GM19463 (cell line): ENCODE measurements around the gene PLSCR3.
A peak's percentile ranks its signal among the peaks of the same experiment; 100 is the strongest.

Experiments
- ATAC-seq: cut with Tn5 transposase; IDR thresholded peaks from one replicate; pipeline ENCODE4 v1.9.1; 2021; ENCODE audit warnings: mild to moderate bottlenecking, moderate library complexity; ENCODE audit not compliant: unreplicated experiment

Gene PLSCR3

DNA sequence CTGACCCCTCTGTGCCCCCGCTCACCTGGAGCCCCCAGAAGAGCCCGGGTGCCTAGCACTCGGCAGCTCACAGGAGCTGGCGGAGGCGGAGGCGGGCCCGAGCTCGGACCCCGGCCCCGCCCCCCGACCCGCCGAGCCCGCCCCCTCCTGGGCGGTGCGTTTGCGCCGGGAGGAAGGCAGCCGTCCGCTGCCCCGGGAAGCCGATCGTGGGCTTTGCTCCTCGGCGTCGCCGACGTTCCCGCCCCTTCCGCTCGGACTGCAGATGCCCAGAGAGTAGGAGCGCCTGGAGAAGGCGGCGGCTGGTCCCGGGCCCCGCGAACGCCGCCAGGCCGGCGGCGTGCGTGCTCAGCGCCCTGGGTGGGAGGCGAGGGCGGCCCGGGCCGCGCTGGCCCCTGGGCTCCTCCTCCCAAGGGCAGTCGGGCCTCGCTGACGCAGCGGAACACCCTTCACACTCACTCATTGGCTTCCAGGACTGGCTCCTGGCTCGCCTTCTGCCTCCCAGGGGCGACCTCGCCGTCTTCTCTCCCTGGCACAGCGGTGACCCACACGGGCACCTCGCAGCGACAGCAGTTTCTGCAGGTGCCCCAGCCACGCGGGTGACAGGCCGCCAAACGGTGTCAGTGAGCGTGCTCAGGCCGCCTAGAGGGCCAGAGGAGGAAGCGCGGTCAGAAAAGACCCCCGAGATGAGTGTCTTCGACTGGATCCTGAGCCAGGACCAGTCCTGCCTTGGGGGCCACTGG is at the start of gene PLSCR3:
Gene PLSCR3 (minus strand): TSS at position 74 of the 740 bp plus-strand sequence. CDS start 415 bp downstream, outside the sequence.
- peak; percentile 80 for ATAC-seq

GRCh38 chr17:7443499-7444485 is 49.5 kb upstream of the PLSCR3 start:
- no peak for ATAC-seq

DNA sequence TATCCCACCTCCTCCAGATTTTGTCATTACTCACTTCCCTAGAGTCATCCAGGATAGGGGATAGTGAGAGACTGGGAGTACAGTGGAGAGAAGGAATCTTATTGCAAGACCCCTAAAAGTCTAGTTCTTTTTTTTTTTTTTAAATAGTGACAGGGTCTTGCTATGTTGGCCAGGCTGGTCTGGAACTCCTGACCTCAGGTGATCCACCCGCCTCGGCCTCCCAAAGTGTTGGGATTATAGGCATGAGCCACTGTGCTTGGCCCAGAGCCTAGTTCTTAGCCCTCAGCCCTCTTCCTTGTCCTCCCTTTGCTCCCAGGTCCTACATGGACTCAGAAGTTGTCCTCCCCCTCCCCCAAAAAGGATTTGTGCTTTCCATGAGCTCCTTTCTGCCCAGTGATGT is 47.8 kb upstream of the PLSCR3 start:
- ATAC-seq = no peak

DNA sequence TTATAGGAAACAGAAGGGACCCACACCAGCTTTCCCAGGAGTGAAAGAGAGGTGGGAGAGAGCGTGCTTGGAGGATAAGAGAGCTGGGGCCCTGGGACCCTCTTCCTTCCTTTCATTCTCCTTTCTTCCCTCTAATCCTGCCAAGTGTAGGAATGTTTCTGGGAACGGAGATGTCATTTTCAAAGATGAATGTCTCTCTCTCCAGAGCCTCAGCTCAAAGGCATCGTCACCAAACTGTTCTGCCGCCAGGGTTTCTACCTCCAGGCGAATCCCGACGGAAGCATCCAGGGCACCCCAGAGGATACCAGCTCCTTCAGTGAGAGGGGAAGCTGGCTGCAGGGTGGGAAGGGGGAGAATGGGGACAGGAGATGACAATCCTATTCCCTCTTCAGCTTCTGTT is 46.9 kb upstream of the PLSCR3 start:
- no peak for ATAC-seq

- ATAC-seq = no peak
These were observed 46.5 kb upstream of the PLSCR3 start for GRCh38 chr17:7440834-7441195.

GRCh38 chr17:7440113-7440833 is 45.9 kb upstream of the PLSCR3 start:
- ATAC-seq = no peak

DNA sequence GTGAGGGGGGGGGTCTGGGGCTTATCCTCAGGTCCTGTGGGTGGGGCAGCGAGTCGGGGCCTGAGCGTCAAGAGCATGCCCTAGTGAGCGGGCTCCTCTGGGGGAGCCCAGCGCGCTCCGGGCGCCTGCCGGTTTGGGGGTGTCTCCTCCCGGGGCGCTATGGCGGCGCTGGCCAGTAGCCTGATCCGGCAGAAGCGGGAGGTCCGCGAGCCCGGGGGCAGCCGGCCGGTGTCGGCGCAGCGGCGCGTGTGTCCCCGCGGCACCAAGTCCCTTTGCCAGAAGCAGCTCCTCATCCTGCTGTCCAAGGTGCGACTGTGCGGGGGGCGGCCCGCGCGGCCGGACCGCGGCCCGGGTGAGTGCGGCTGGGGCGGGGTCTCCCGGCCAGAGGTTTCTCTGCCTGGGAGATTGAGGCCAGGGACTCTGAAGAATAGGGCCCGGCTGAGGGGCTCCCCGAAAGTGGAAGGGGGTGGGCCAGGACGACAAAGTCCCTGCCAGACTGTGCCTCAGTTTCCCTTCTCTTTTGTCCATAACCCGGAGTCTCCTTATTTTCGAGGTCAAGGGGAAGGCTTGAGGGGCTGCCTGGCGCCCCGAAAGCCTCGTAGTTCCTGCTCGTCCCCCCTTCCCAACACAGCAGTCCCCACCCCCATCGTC is 45.3 kb upstream of the PLSCR3 start, which contains the start of gene FGF11:
Gene FGF11 (plus strand): TSS at position 51 of the 651 bp plus-strand sequence. CDS start 109 bp downstream, at position 160.
- ATAC-seq = no peak

DNA sequence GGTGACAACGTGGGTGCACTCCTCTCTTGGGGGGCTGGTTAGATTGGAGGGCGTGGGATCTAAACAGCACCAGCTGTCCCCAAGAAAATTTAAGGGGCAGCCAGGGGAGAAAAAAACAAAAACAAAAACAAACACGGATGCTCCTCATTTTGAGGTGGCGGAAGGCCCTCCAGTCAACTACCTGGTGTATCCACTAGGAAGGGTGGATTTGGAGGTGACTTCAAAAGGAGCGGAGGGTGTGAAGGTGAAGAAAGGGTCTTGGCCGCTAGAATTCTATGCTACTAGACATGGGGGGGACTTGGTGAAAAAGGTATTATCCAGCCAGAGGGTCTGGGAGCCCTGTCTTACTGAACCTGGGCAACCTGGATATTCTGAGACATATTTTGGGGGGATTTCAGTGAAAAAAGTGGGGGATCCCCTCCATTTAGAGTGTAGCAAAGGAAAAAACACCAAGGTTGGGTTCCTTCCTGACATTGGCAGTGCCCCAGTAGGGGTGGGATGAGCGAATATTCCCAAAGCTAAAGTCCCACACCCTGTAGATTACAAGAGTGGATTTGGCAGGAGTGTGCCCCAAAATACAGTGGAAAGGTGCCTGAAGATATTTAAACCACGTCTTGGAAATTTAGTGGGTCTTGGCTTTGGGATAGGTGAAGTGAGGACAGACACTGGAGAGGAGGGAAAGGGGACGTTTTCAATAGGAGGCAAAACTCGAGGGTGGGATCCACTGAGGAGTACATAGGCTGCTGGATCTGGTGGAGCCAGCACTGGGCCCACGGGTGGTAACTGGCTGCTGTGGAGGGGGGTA is 44.5 kb upstream of the PLSCR3 start:
- ATAC-seq = no peak

GRCh38 chr17:7437950-7438614 is 43.8 kb upstream of the PLSCR3 start:
- no peak for ATAC-seq

DNA sequence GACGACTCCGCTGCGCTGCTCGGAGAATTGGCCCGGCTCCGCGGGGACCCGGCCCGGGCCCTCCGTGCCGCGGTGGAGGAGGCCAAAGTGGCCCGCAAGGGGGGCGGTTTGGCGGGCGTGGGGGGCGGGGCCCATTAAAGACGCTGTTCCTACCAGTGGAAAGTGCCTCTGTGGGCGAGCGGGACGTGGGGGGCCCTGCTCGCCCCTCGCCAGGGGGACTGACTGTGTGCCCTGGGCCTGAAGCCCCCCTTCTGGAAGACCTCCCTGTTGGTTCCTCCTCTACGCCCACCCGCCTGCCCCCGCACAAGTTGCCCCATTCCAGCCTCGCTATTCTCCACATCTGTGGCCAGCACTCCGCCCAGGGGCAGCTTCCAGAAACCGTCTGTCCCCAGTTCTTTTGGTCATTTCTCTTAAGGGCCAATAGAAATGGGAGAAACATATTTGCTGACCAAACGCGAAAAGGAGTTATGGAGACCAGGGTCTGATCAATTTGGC is 43.1 kb upstream of the PLSCR3 start:
- no peak for ATAC-seq

DNA sequence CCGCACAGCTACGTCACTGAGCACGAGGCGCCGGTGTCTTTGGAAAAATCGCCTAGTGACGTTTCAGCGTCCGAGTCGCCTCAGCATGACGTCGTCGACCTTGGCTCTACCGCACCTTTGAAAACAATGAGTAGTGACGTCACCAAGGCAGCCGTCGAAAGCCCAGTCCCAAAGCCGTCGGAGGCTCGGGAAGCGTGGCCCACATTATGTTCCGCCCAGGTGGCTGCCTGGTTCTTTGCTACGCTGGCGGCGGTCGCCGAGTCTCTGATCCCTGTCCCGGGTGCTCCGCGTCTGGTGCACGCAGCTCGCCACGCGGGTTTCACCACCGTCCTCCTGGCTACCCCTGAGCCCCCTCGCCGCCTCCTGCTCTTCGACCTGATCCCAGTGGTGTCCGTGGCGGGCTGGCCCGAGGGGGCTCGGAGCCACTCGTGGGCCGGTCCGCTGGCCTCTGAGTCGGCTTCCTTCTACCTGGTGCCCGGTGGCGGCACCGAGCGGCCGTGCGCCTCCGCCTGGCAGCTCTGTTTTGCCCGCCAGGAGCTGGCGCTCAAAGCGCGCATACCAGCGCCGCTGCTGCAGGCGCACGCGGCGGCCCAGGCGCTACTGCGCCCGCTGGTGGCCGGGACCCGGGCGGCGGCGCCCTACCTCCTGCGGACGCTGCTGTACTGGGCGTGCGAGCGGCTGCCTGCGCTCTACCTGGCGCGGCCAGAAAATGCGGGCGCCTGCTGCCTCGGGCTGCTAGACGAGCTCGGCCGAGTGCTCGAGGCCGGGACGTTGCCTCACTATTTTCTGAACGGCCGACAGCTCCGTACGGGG is 42.4 kb upstream of the PLSCR3 start:
- no peak for ATAC-seq

DNA sequence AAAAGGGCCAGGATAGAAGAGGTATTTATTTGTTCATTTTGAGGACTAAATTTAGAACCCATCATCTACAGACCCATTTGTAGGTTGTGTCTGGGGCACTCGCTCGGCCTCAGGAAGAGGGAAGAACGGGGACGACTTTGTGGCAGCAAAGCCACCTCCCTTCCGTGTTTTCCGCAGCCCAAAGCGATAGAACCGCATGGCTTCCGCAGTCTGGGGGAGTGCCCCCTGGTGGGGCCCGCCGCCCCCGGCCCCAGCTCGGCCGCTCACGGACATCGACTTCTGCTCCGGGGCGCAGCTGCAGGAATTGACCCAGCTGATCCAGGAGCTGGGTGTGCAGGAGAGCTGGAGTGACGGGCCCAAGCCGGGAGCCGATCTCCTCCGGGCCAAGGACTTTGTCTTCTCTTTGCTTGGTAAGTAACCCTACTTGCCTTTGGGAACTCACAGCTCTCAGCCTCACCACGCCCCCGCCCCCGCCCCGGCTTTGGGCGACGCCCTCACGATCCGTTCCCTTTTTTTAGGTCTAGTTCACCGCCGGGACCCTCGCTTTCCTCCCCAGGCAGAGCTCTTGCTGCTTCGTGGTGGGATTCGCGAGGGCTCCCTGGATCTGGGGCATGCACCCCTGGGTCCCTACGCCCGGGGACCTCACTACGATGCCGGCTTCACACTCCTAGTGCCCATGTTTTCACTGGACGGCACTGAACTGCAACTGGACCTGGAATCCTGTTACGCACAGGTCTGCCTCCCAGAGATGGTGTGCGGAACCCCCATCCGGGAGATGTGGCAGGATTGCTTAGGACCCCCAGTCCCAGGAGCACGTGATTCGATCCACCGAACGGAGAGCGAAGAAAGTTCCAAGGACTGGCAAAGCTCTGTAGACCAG is 41.6 kb upstream of the PLSCR3 start:
- no peak for ATAC-seq

- ATAC-seq = no peak
These were observed 38.0 kb upstream of the PLSCR3 start for GRCh38 chr17:7432296-7432695.

GRCh38 chr17:7431231-7431630 is 36.9 kb upstream of the PLSCR3 start:
- ATAC-seq = no peak

DNA sequence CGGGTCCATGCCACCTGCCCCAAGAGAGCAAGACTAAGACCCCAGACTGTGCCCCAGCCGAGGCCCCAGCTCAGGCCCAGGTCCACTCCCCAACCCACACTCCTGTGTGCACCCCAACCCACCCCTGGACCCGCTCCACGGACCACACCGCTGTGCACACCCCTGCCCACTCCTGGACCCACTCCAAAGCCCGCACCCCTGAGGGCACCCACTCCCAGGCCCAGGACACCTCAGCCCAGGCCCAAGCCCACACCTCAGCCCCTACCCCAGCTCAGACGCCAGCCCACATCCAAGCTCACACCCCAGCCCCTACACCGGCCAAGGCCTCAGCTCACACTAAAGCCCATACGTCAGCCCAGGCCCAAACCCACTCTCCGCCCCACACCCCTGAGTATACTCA is 35.4 kb upstream of the PLSCR3 start:
- ATAC-seq = no peak

- no peak for ATAC-seq
These were observed 34.2 kb upstream of the PLSCR3 start, which contains the start of gene SPEM3 for GRCh38 chr17:7428557-7428956. TSS of gene SPEM3 (plus strand) at chr17:7428857. CDS start at chr17:7428903, 46 bp downstream.

DNA sequence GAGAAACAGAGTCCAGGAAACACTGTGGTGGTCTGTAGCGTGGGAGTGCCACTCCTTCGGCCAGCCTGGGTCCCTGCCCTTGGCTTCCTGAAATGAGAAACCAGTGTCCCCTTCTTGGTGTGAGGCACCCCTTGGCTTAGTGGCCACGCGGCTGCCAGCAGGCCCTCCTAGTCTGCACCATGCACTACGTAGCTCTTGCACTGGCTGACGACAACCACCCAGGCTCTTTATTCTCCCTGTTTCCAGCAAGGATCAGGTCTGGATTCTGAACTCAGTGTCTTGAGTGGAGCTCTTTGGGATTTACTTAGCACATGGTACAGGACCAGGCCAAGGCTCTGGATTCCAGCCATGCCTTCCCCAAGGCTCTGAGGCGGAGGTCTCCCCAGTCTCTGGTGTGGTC is 33.2 kb upstream of the PLSCR3 start:
- no peak for ATAC-seq
